Nephron (organoid): ENCODE results near the gene SBF2.

Source experiments
- H3K27ac Mint-ChIP-seq, 3 experiments: 2 replicates each; pipeline ENCODE4 v1.8.0; 2020; ENCODE audit warnings: mixed read lengths in 3 of 3, mild to moderate bottlenecking in 2 of 3, moderate library complexity in 1 of 3
- H3K27me3 Mint-ChIP-seq: 2 replicates; pipeline ENCODE4 v1.8.0; 2021; ENCODE audit warnings: low read depth, mild to moderate bottlenecking, moderate library complexity, mixed read lengths
- H3K36me3 Mint-ChIP-seq: 2 replicates; pipeline ENCODE4 v1.8.0; 2020; ENCODE audit warnings: low read depth, mixed read lengths
- H3K4me1 Mint-ChIP-seq: 2 replicates; pipeline ENCODE4 v1.8.0; 2020; ENCODE audit warnings: mixed read lengths
- H3K4me3 Mint-ChIP-seq, 3 experiments: 2 replicates each; pipeline ENCODE4 v1.8.0; 2020; ENCODE audit warnings: mild to moderate bottlenecking in 3 of 3, mixed read lengths in 3 of 3, moderate library complexity in 2 of 3
- H3K9me3 Mint-ChIP-seq: 2 replicates; pipeline ENCODE4 v1.8.0; 2020; ENCODE audit warnings: mixed read lengths
- TF ChIP-seq, protein P1 (sequence below), 3 experiments: fragments of 200-600 bp; sonication (generic); IDR thresholded peaks; one replicate each; pipeline ENCODE4 v1.5.0; 2021; ENCODE audit warnings: antibody characterized with exemption in 3 of 3; ENCODE audit not compliant: unreplicated experiment in 3 of 3

The SBF2 gene

DNA sequence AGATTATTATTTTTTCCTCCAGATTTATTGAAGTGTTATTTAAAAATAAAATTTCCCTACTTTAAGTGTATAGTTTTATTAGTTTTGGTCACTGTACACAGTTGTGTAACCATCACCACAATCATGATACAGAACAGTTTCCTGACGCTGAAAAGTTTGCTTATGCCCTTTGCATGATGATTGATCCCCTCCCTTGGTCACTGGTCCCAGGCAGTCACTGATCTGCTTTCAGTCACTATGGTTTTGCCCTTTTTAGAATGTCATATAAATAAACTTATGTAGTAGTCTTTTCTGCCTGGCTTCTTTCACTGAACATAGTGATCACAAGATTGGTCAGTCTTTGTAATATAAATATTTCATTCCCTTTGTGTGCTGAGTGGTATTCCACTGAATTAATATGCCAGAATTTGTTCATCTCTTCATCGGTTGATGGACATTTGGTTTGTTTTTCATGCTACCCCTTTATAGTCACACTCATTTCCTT is 489.6 kb downstream of the SBF2 start:
- Mint-ChIP-seq H3K27me3 (no peaks in the 10 kb centered on the region), H3K9me3 (no peaks in the 10 kb centered on the region), H3K36me3 (peaks cover 53% of the 10 kb centered on the region), H3K4me1 (peaks cover 38% of the 10 kb centered on the region), H3K4me3 (no peak overlapping the region), H3K27ac (peak overlapping the region; percentile 67 to 92 (median 92))
- TF ChIP-seq, protein P1, sequence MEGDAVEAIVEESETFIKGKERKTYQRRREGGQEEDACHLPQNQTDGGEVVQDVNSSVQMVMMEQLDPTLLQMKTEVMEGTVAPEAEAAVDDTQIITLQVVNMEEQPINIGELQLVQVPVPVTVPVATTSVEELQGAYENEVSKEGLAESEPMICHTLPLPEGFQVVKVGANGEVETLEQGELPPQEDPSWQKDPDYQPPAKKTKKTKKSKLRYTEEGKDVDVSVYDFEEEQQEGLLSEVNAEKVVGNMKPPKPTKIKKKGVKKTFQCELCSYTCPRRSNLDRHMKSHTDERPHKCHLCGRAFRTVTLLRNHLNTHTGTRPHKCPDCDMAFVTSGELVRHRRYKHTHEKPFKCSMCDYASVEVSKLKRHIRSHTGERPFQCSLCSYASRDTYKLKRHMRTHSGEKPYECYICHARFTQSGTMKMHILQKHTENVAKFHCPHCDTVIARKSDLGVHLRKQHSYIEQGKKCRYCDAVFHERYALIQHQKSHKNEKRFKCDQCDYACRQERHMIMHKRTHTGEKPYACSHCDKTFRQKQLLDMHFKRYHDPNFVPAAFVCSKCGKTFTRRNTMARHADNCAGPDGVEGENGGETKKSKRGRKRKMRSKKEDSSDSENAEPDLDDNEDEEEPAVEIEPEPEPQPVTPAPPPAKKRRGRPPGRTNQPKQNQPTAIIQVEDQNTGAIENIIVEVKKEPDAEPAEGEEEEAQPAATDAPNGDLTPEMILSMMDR (IDR thresholded peaks at IDR 0.05; ENCODE audit: unreplicated experiment in 3 of 3) = no peak

DNA sequence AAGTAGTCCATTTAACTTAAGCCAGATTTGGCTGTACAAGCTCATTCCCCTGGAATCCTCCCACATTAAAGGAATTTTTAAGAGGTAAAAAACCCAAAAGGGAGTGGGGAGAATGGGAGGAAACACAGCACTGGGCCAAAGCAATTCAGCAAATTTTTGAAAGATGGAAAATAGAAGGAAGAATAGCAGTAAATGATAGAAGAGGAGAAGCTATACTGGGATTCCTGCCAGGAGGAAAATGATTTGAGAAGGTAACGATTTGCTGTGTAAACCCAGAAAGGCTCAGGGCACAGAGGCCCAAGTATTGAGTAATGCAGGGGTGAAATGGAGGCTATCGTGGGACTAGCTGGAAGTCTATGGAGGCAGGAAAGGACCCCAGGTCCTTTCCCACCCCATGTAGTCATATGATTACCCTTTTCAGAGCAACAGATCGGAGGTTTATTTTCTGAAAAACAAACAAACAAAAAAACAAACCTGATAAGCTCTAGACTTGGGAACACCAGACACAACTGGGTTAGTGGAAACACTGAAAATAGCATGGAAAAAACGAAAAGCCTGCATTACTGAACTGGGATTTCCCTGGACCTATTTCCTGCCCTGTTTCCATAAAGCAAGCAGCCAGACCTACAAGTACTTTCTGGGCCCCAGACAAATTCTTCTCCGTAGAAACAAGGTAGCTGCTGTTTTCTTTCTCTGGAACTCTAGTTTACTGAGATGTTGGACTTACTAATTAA is 490.2 kb downstream of the SBF2 start:
- H3K4me3 Mint-ChIP-seq = peak overlapping the region in 1 of 3 experiments; percentile 55
- TF ChIP-seq, protein P1 (IDR thresholded peaks at IDR 0.05; ENCODE audit: unreplicated experiment in 3 of 3) = no peak
- H3K27me3 Mint-ChIP-seq = no peaks in the 10 kb centered on the region
- peak overlapping the region; percentile 92 to 96 (median 92) for H3K27ac Mint-ChIP-seq
- H3K4me1 Mint-ChIP-seq = peaks cover 43% of the 10 kb centered on the region
- peaks cover 54% of the 10 kb centered on the region for H3K36me3 Mint-ChIP-seq
- H3K9me3 Mint-ChIP-seq = no peaks in the 10 kb centered on the region

DNA sequence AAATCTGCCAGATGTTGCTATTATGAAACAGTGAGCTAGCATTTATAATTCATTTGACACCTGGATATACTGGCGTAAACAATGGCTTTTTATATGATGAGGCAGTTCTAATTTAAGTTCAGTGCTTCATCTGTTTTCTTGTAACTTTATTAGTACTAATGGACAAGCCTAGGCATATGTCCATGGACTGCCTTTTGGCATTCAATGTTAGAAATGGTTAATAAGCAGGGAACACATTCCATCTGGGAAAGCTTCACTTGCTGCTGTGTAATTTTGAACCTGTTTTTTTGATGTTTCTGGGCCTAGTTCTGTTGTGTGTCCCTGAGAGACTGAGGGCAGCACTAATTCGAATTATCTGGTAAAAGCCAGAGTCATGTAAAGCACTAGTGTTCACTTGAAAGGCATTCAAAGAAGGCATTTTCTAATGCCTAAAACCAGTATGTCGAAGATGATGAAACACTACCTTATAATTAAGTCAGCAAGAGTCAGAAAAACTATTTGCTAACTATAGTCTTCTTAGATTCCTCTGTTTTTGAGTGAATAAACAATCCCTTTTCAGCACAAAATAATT is 491.6 kb downstream of the SBF2 start:
- Mint-ChIP-seq H3K36me3 (peaks cover 46% of the 10 kb centered on the region), H3K4me1 (peaks cover 43% of the 10 kb centered on the region), H3K9me3 (no peaks in the 10 kb centered on the region), H3K27ac (peak overlapping the region; percentile 33 to 73 (median 36)), H3K27me3 (no peaks in the 10 kb centered on the region), H3K4me3 (no peak overlapping the region)
- TF ChIP-seq, protein P1 (IDR thresholded peaks at IDR 0.05; ENCODE audit: unreplicated experiment in 3 of 3) = no peak

DNA sequence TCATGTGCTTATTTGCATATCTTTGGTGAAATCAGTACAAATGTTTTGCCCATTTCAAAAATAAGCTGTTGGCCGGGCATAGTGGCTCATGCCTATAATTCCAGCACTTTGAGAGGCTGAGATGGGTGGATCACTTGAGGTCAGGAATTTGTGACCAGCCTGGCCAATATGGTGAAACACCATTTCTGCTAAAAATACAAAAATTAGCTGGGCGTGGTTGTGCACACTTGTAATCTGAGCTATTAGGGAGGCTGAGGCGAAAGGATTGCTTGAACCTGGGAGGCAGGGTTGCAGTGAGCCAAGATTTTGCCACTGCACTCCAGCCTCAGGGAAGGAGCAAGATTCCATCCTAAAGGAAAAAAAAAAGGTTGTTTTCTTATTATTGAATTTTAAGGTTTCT is 494.1 kb downstream of the SBF2 start:
- Mint-ChIP-seq H3K4me1 (peaks cover 51% of the 10 kb centered on the region), H3K9me3 (no peaks in the 10 kb centered on the region), H3K4me3 (no peak overlapping the region), H3K27me3 (no peaks in the 10 kb centered on the region), H3K36me3 (peaks cover 37% of the 10 kb centered on the region), H3K27ac (no peak overlapping the region)
- TF ChIP-seq, protein P1 (IDR thresholded peaks at IDR 0.05; ENCODE audit: unreplicated experiment in 3 of 3) = no peak

DNA sequence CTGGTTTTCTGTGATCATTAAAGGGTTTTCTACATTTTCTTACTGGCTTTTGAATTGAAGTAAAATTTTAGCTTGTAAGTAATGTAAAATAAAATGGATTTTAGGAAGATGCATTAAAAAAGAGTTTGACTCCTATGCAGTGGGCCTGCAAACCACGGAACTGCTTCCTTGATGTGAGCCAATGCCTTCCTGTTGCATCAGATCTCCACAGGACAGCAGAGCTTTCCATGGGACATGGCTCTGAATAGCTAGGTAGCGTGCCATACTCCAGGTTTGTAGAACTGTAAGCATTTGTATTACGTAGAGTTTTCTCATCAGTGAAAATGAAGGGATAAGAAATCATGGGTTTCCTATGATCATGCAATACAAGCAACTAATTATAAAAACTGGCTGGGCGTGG is 496.7 kb downstream of the SBF2 start:
- Mint-ChIP-seq H3K27me3 (no peaks in the 10 kb centered on the region), H3K4me1 (peaks cover 31% of the 10 kb centered on the region), H3K27ac (peak overlapping the region in 1 of 3 experiments; percentile 16), H3K36me3 (peaks cover 32% of the 10 kb centered on the region), H3K9me3 (no peaks in the 10 kb centered on the region), H3K4me3 (no peak overlapping the region)
- TF ChIP-seq, protein P1 (IDR thresholded peaks at IDR 0.05; ENCODE audit: unreplicated experiment in 3 of 3) = no peak
